Measurements from ENCODE around the gene ANKDD1B. TPM values are rescaled to one million over a fixed set of nuclear protein-coding genes. Genes with fewer than 3 reads are reported as not detected.
A peak's percentile ranks its signal among the peaks of the same experiment; 100 is the strongest.

Gene ANKDD1B
- total RNA-seq, 1 donor from 2014 or later: 1.6 TPM

DNA sequence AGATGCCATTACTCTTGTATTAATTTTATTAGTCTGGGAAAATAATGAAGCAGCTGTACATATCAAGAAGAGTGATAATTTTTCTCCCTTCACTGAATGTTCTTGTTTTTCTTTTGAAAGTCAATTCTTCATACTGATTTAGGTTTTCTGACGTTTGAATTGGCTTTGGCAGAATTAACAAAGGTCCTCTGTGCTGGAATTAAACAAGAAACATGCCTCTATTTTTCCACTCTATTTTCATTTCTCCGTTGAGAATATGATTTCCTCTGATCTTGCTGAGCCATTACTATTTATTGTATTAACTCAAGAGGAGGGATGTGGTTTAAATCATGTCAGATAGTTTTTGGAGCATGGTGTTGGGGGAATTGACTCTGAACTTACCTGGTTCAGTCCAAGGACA lies 42.3 kb downstream of the ANKDD1B start:
- Mint-ChIP-seq H3K27me3 (no peaks in the 10 kb centered on the region), H3K9me3 (peaks cover 7% of the 10 kb centered on the region), H3K36me3 (no peaks in the 10 kb centered on the region), H3K4me3 (no peak overlapping the region), H3K27ac (no peak overlapping the region), H3K4me1 (ENCODE audit: unreplicated experiment) (peaks cover 38% of the 10 kb centered on the region)
- no peak for DNase-seq (ENCODE audit: extremely low spot score, unreplicated experiment)
- TF ChIP-seq, protein P1, sequence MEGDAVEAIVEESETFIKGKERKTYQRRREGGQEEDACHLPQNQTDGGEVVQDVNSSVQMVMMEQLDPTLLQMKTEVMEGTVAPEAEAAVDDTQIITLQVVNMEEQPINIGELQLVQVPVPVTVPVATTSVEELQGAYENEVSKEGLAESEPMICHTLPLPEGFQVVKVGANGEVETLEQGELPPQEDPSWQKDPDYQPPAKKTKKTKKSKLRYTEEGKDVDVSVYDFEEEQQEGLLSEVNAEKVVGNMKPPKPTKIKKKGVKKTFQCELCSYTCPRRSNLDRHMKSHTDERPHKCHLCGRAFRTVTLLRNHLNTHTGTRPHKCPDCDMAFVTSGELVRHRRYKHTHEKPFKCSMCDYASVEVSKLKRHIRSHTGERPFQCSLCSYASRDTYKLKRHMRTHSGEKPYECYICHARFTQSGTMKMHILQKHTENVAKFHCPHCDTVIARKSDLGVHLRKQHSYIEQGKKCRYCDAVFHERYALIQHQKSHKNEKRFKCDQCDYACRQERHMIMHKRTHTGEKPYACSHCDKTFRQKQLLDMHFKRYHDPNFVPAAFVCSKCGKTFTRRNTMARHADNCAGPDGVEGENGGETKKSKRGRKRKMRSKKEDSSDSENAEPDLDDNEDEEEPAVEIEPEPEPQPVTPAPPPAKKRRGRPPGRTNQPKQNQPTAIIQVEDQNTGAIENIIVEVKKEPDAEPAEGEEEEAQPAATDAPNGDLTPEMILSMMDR (conservative IDR thresholded peaks at IDR 0.05): no peak

DNA sequence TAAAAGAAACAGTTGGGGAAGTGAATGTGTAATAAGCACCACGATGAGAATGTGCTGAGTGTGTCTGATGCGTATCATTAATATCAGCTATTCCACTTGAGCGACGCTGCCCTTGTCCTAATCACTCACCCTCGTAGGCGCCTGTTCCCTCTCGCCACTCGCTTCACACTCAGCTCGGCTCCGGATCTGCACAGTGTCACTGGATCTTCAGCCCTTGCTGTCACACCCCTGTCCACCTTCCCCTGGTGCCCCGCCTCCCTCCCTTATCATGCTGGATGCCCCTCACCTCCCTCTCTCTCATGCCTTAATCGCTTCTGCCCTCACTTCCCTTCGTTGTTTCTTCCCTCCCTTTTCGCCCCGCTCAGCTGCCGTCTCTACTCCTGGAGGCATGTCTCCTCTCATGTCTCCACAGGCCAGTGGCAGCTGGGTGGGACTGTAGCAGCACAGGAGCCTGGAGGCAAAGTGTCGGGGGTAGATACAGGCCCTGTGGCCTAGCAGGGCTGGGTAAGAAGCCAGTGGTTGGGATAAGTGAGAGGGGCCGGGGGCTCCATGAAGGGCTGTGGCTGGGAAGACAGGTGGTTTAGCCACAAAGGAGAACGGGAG lies 43.5 kb downstream of the ANKDD1B start:
- TF ChIP-seq, protein P1 (conservative IDR thresholded peaks at IDR 0.05): no peak
- peak overlapping the region; percentile 79 for H3K27ac Mint-ChIP-seq
- peaks cover 38% of the 10 kb centered on the region for H3K4me1 Mint-ChIP-seq (ENCODE audit: unreplicated experiment)
- peak overlapping the region; percentile 52 for H3K4me3 Mint-ChIP-seq
- peaks cover 2% of the 10 kb centered on the region for H3K9me3 Mint-ChIP-seq
- DNase-seq (ENCODE audit: extremely low spot score, unreplicated experiment): no peak
- no peaks in the 10 kb centered on the region for H3K27me3 Mint-ChIP-seq
- H3K36me3 Mint-ChIP-seq: no peaks in the 10 kb centered on the region

DNA sequence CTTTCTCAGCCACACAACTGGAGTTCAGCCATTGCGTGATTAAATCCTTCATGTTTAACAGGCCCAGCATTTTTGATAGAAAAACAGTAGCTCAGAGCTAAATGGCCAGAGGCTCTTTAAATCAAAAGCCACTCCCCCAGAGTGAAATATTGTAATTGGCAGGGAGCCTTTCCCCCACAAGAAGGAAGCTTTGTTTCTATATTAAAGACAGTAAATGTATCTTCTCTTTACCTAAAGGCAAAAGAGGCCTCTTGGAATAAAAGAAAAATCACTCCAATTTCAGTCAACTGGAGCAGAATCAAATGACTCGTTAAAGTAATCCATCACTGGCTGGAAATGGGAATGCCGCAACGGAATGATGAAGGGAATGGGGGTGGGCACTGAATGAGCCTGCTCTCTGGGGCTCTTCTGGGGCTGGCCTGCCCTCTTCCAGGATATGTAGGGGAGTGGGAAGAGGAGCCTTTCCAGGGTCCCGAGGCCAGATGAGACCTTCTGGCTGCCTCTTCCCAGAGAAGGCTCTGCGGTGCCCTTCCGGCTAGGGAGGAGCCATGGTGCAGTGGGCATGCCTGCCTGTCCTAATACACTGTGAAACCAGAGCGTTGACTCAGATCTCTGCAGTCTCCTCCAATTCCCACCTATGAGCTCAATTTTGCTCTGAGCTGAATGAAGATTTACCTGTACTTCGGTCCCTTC lies 45.2 kb downstream of the ANKDD1B start:
- H3K36me3 Mint-ChIP-seq: no peaks in the 10 kb centered on the region
- peak overlapping the region; percentile 69 for H3K27ac Mint-ChIP-seq
- peak overlapping the region; percentile 82 for H3K4me3 Mint-ChIP-seq
- no peak for DNase-seq (ENCODE audit: extremely low spot score, unreplicated experiment)
- H3K27me3 Mint-ChIP-seq: no peaks in the 10 kb centered on the region
- no peaks in the 10 kb centered on the region for H3K9me3 Mint-ChIP-seq
- TF ChIP-seq, protein P1 (conservative IDR thresholded peaks at IDR 0.05): no peak
- peaks cover 38% of the 10 kb centered on the region for H3K4me1 Mint-ChIP-seq (ENCODE audit: unreplicated experiment)

DNA sequence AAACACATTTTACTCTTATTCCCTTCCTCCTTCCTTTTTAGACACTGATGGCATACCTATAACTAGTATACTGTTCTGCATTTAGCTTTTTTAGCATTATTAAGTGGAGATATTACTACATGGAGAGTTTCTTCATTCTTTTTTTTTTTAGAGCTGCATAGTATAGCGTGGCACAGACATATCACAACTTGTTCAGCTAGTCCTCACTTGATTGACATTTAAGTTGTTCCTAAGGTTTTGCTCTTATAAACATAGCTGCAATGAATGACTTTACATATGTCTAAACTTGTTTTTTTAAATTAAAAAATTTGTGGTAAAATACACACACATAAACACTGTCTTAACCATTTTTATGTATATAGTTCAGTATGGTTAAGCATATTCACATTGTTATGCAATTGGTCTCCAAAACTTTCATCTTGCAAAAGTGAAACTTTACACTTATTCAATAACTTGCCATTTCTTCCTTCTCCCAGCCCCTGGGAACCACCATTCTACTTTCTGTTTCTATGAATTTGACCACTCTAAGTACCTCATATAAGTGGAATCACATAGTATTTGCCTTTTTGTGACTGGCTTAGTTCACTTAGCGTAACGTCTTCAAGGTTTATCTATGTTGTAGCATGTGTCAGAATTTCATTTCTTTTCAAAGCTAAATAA lies 48.7 kb downstream of the ANKDD1B start:
- H3K4me3 Mint-ChIP-seq: peak overlapping the region; percentile 32
- no peaks in the 10 kb centered on the region for H3K27me3 Mint-ChIP-seq
- DNase-seq (ENCODE audit: extremely low spot score, unreplicated experiment): no peak
- peaks cover 28% of the 10 kb centered on the region for H3K4me1 Mint-ChIP-seq (ENCODE audit: unreplicated experiment)
- peak overlapping the region; percentile 7 for H3K27ac Mint-ChIP-seq
- no peaks in the 10 kb centered on the region for H3K9me3 Mint-ChIP-seq
- TF ChIP-seq, protein P1 (conservative IDR thresholded peaks at IDR 0.05): no peak
- H3K36me3 Mint-ChIP-seq: no peaks in the 10 kb centered on the region

DNA sequence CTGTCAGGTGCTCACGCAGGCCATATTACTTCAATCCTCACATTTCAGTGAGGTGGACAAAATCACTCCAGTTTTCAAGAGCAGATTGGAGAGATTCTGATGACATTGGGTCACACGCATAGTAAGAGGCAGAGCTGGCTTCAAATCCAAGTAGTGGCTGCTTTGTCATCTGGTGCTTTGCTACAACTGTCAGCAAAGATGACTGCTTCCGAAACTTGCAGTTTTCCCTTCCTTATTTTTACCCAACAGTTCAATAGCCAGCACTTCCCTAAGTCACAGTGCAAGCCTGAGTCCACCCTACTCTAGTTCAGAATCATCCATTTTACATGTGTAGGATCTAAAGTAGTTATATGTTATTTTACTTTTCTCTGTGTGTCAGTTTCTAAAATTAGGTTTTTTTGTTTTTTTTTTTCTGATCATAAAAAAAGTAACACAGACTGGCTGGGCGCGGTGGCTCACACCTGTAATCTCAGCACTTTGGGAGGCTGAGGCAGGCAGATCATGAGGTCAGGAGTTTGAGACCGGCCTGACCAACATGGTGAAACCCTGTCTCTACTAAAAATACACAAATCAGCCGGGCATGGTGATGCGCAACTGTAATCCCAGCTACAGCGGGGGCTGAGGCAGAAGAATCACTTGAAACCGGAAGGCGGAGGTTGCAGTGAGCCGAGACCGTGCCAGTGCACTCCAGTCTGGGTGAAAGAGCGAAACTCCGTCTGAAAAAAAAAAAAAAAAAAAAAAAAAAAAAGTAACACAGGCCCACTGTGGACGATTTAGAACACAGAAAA lies 49.6 kb downstream of the ANKDD1B start:
- TF ChIP-seq, protein P1 (conservative IDR thresholded peaks at IDR 0.05): no peak
- H3K27me3 Mint-ChIP-seq: no peaks in the 10 kb centered on the region
- no peaks in the 10 kb centered on the region for H3K36me3 Mint-ChIP-seq
- H3K4me1 Mint-ChIP-seq (ENCODE audit: unreplicated experiment): peaks cover 19% of the 10 kb centered on the region
- no peaks in the 10 kb centered on the region for H3K9me3 Mint-ChIP-seq
- no peak overlapping the region for H3K27ac Mint-ChIP-seq
- H3K4me3 Mint-ChIP-seq: no peak overlapping the region
- DNase-seq (ENCODE audit: extremely low spot score, unreplicated experiment): no peak

Measured in type B pancreatic cell (in vitro differentiated cells).